Hepatocyte (in vitro differentiated cells): ENCODE results near the gene TM9SF2. TPM values are rescaled to one million over a fixed set of nuclear protein-coding genes. Genes with fewer than 3 reads are reported as not detected.
A peak's percentile ranks its signal among the peaks of the same experiment; 100 is the strongest.

ENCODE experiments used
- DNase-seq: peaks from one replicate; pipeline ENCODE4 v3.0.0-alpha.2; 2016; ENCODE audit warnings: low spot score
- H2AFZ ChIP-seq: fragments of 200-600 bp; sonication (generic); 2 replicates; pipeline ENCODE4 v1.6.0; 2016; ENCODE audit warnings: antibody characterized with exemption, mild to moderate bottlenecking
- H3K27ac ChIP-seq: fragments of 200-600 bp; sonication (generic); 2 replicates; pipeline ENCODE4 v1.5.1; 2016; ENCODE audit warnings: mild to moderate bottlenecking
- H3K27me3 ChIP-seq: fragments of 200-600 bp; sonication (generic); 2 replicates; pipeline ENCODE4 v1.6.1; 2016
- H3K36me3 ChIP-seq: fragments of 200-600 bp; sonication (generic); replicated peaks from 2 replicates; pipeline ENCODE4 v1.5.1; 2016; ENCODE audit warnings: low read depth; ENCODE audit not compliant: insufficient read depth
- H3K4me1 ChIP-seq: fragments of 200-600 bp; sonication (generic); 2 replicates; pipeline ENCODE4 v1.5.1; 2016; ENCODE audit warnings: mild to moderate bottlenecking, moderate library complexity; ENCODE audit not compliant: insufficient read depth
- H3K4me2 ChIP-seq: fragments of 200-600 bp; sonication (generic); 2 replicates; pipeline ENCODE4 v1.6.0; 2016
- H3K4me3 ChIP-seq: fragments of 200-600 bp; sonication (generic); 2 replicates; pipeline ENCODE4 v1.5.1; 2016; ENCODE audit warnings: mild to moderate bottlenecking
- H3K79me2 ChIP-seq: fragments of 200-600 bp; sonication (generic); 2 replicates; pipeline ENCODE4 v1.6.0; 2017; ENCODE audit warnings: mild to moderate bottlenecking
- H3K9me2 ChIP-seq: fragments of 200-600 bp; sonication (generic); replicated peaks from 2 replicates; pipeline ENCODE4 v1.6.0; 2017; ENCODE audit warnings: mild to moderate bottlenecking; ENCODE audit not compliant: insufficient read depth
- H3K9me3 ChIP-seq: fragments of 200-600 bp; sonication (generic); 2 replicates; pipeline ENCODE4 v1.5.1; 2016; ENCODE audit warnings: low read depth, mild to moderate bottlenecking
- H4K20me1 ChIP-seq: fragments of 200-600 bp; sonication (generic); 2 replicates; pipeline ENCODE4 v1.6.0; 2016; ENCODE audit warnings: mild to moderate bottlenecking; ENCODE audit not compliant: insufficient read depth, poor library complexity, severe bottlenecking
- EZH2 ChIP-seq: fragments of 200-600 bp; sonication (generic); IDR thresholded peaks from 2 replicates; pipeline ENCODE4 v1.6.1; 2016; ENCODE audit warnings: antibody characterized with exemption, mild to moderate bottlenecking, borderline replicate concordance
- EZH2phosphoT487 ChIP-seq: fragments of 200-600 bp; sonication (generic); IDR thresholded peaks from one replicate; pipeline ENCODE4 v1.6.1; 2018; ENCODE audit warnings: antibody characterized with exemption, mild to moderate bottlenecking, low read depth, moderate library complexity; ENCODE audit not compliant: unreplicated experiment, severe bottlenecking
- WGBS: methylation state at CpG from one replicate; pipeline ENCODE4 v1.1.6; 2016; ENCODE audit warnings: low lambda C conversion rate; ENCODE audit errors: missing lambda C conversion rate; 5-methylcytosine and 5-hydroxymethylcytosine counted together
- polyA plus RNA-seq: library from polyadenylated mRNA; unstranded; fragments of >200 nt; fragmentation: Nextera tagmentation; extraction: Ambion mirVana; gene quantifications from 2 replicates; pipeline ENCODE4 v1.2.1, GENCODE V29; 2016
- total RNA-seq: library from RNA; depleted of rRNA; stranded (reverse); fragments of >200 nt; gene quantifications from 2 replicates; pipeline ENCODE4 v1.2.3, GENCODE V29; 2014
- TF ChIP-seq, protein P1 (sequence below): fragments of 200-600 bp; sonication (generic); IDR thresholded peaks from 2 replicates; pipeline ENCODE4 v1.5.1; 2016; ENCODE audit warnings: antibody characterized with exemption, mild to moderate bottlenecking; ENCODE audit not compliant: poor library complexity

Gene TM9SF2
- total and polyA plus RNA-seq, 2 experiments from 2014 or later, result 184 to 280 TPM

GRCh38 chr13:99472122-99472440, 29.2 kb upstream of the TM9SF2 start:
- WGBS, result 82% methylated on average over 1 of the region's 1 CpG
- H3K36me3 ChIP-seq, result no peaks in the 10 kb centered on the region
- no peak for DNase-seq
- H3K4me3 ChIP-seq, result no peak overlapping the region
- no peaks in the 10 kb centered on the region for H3K79me2 ChIP-seq
- H3K27me3 ChIP-seq, result no peaks in the 10 kb centered on the region
- H3K9me3 ChIP-seq, result no peaks in the 10 kb centered on the region
- no peaks in the 10 kb centered on the region for H4K20me1 ChIP-seq
- H2AFZ ChIP-seq, result no peak overlapping the region
- TF ChIP-seq EZH2phosphoT487, result no peak
- TF ChIP-seq, protein P1, sequence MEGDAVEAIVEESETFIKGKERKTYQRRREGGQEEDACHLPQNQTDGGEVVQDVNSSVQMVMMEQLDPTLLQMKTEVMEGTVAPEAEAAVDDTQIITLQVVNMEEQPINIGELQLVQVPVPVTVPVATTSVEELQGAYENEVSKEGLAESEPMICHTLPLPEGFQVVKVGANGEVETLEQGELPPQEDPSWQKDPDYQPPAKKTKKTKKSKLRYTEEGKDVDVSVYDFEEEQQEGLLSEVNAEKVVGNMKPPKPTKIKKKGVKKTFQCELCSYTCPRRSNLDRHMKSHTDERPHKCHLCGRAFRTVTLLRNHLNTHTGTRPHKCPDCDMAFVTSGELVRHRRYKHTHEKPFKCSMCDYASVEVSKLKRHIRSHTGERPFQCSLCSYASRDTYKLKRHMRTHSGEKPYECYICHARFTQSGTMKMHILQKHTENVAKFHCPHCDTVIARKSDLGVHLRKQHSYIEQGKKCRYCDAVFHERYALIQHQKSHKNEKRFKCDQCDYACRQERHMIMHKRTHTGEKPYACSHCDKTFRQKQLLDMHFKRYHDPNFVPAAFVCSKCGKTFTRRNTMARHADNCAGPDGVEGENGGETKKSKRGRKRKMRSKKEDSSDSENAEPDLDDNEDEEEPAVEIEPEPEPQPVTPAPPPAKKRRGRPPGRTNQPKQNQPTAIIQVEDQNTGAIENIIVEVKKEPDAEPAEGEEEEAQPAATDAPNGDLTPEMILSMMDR, result no peak
- TF ChIP-seq EZH2, result no peak
- H3K4me2 ChIP-seq, result no peak overlapping the region
- H3K9me2 ChIP-seq, result no peaks in the 10 kb centered on the region
- no peak overlapping the region for H3K27ac ChIP-seq
- H3K4me1 ChIP-seq, result no peaks in the 10 kb centered on the region

- no peaks in the 10 kb centered on the region for H3K9me3 ChIP-seq
- peaks cover 4% of the 10 kb centered on the region for H3K4me1 ChIP-seq
- H4K20me1 ChIP-seq, result no peaks in the 10 kb centered on the region
- no peak overlapping the region for H3K4me3 ChIP-seq
- WGBS, result 76% methylated on average over 9 of the region's 9 CpGs
- no peaks in the 10 kb centered on the region for H3K27me3 ChIP-seq
- H3K79me2 ChIP-seq, result no peaks in the 10 kb centered on the region
- H3K36me3 ChIP-seq, result no peaks in the 10 kb centered on the region
- TF ChIP-seq, protein P1, result no peak
- TF ChIP-seq EZH2phosphoT487 (no peak), EZH2 (no peak)
- no peak overlapping the region for H2AFZ ChIP-seq
- H3K9me2 ChIP-seq, result no peaks in the 10 kb centered on the region
- DNase-seq, result no peak
- no peak overlapping the region for H3K4me2 ChIP-seq
- no peak overlapping the region for H3K27ac ChIP-seq
Observed at GRCh38 chr13:99473515-99473914, 27.8 kb upstream of the TM9SF2 start.

DNA sequence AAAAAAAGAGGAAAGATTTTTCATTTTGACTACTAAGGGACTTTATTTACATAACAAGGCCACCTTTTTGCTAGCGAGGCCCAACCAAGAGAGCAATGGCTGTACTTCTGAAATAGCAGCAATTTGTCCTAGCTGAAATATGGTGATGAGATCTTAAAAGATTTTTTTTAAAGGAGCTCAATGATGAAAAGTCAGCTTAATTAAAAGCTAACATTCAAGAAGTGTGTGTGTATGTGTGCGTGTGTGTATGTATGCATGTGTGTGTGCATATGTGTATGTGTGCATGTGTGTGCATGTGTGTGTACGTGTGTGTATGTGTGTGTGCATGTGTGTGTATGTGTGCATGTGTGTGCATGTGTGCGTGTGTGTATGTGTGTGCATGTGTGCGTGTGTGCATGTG, 24.6 kb upstream of the TM9SF2 start:
- no peak overlapping the region for H2AFZ ChIP-seq
- 55% methylated on average over 3 of the region's 5 CpGs for WGBS
- no peak overlapping the region for H3K27ac ChIP-seq
- no peaks in the 10 kb centered on the region for H3K27me3 ChIP-seq
- H4K20me1 ChIP-seq, result no peaks in the 10 kb centered on the region
- H3K9me3 ChIP-seq, result no peaks in the 10 kb centered on the region
- no peaks in the 10 kb centered on the region for H3K36me3 ChIP-seq
- H3K4me2 ChIP-seq, result no peak overlapping the region
- peaks cover 4% of the 10 kb centered on the region for H3K4me1 ChIP-seq
- no peak overlapping the region for H3K4me3 ChIP-seq
- no peak for DNase-seq
- H3K79me2 ChIP-seq, result no peaks in the 10 kb centered on the region
- H3K9me2 ChIP-seq, result no peaks in the 10 kb centered on the region
- TF ChIP-seq EZH2 (no peak), EZH2phosphoT487 (no peak)
- TF ChIP-seq, protein P1, result no peak

DNA sequence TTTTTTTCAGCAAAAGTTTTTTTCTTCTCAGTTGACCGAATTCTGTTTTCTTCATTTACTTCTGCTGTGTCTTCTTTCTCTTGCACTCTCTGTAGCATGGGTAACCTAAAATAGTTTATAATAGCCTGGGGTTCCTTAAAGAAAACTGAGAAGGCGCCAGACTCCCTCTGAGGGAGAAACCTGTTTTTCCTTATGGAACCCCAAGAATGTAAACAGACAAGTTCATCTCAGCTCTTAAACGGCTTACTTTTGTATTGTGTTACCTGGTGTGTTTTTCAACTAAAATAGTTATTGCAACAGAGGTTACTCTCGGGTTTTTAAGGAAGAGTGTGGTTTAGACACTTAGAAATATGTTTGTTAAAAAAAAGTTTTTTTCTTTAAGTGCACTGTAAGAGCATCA, 23.8 kb upstream of the TM9SF2 start:
- DNase-seq, result peak; percentile 33
- H3K27ac ChIP-seq, result no peak overlapping the region
- H3K4me2 ChIP-seq, result no peak overlapping the region
- H3K9me3 ChIP-seq, result no peaks in the 10 kb centered on the region
- no peaks in the 10 kb centered on the region for H3K9me2 ChIP-seq
- no peak overlapping the region for H2AFZ ChIP-seq
- no peaks in the 10 kb centered on the region for H3K27me3 ChIP-seq
- no peak overlapping the region for H3K4me3 ChIP-seq
- peaks cover 4% of the 10 kb centered on the region for H3K4me1 ChIP-seq
- no peaks in the 10 kb centered on the region for H3K36me3 ChIP-seq
- H4K20me1 ChIP-seq, result no peaks in the 10 kb centered on the region
- no peak for TF ChIP-seq EZH2phosphoT487
- 39% methylated on average over 4 of the region's 4 CpGs for WGBS
- H3K79me2 ChIP-seq, result no peaks in the 10 kb centered on the region
